AG04450 (cell line): ENCODE measurements around the gene TEX2. TPM values are rescaled to one million over a fixed set of nuclear protein-coding genes. Genes with fewer than 3 reads are reported as not detected.
A peak's percentile ranks its signal among the peaks of the same experiment; 100 is the strongest.

Experiments
- CTCF ChIA-PET: fragments of 300-600, 350-600 bp; formaldehyde crosslinking; extraction: SDS; loops from one replicate; lab custom pipeline; 2022; ENCODE audit warnings: antibody characterized with exemption, inconsistent platforms; lab: Charles Lee
- POLR2A ChIA-PET: fragments of 350-600 bp; formaldehyde crosslinking; extraction: SDS; loops from one replicate; lab custom pipeline; 2021; ENCODE audit warnings: antibody characterized with exemption, inconsistent platforms; lab: Yijun Ruan, JAX
- DNase-seq: peaks from one replicate; pipeline ENCODE4 v3.0.0-alpha.2; 2011; ENCODE audit warnings: low read depth, low spot score
- H3K27ac ChIP-seq: one replicate; pipeline ENCODE4 v1.5.1; 2012; ENCODE audit warnings: low read depth, low read length, control low read depth
- H3K27me3 ChIP-seq: one replicate; pipeline ENCODE4 v1.6.0; 2012; ENCODE audit warnings: low read length; ENCODE audit not compliant: control insufficient read depth, insufficient read depth
- H3K4me3 ChIP-seq: 2 replicates; pipeline ENCODE4 v1.5.1; 2011; ENCODE audit warnings: mild to moderate bottlenecking, low read depth, low read length, control low read depth
- H3K9me3 ChIP-seq: 2 replicates; pipeline ENCODE4 v1.5.1; 2012; ENCODE audit warnings: low read length; ENCODE audit not compliant: control insufficient read depth, insufficient read depth
- CTCF ChIP-seq: IDR thresholded peaks from 2 replicates; pipeline ENCODE4 v1.5.1; 2011; ENCODE audit warnings: low read depth, low read length, control low read depth, inconsistent platforms
- polyA plus RNA-seq: library from polyadenylated mRNA; depleted of rRNA; stranded (reverse); fragments of >200 nt; gene quantifications from 2 replicates; pipeline ENCODE4 v1.2.3, GENCODE V29; 2011; rRNA removed
- small RNA-seq: library from RNA; depleted of rRNA; stranded (forward); fragments of <200 nt; gene quantifications from one replicate; pipeline ENCODE3, GENCODE V24; 2012; ENCODE audit warnings: low read depth; ENCODE audit not compliant: insufficient read length

Gene TEX2
- polyA plus RNA-seq, 1 experiment, result 27.9 TPM

GRCh38 chr17:64099543-64099942 lies 163.5 kb downstream of the TEX2 start:
- no peak for TF ChIP-seq CTCF
- no peak for DNase-seq
- ChIA-PET CTCF (interaction anchor here (0.6 to 1.4 kb wide), 2 partner anchors 34 to 1688 kb away, joined by 3 to 7 read pairs; no protein-coding TSS in a partner anchor), POLR2A (no interaction called here)
- no peaks in the 10 kb centered on the region for H3K27me3 ChIP-seq
- no peak overlapping the region for H3K27ac ChIP-seq
- H3K4me3 ChIP-seq, result no peak overlapping the region
- H3K9me3 ChIP-seq, result no peaks in the 10 kb centered on the region

Small RNA genes lying within 50 kb of the gene (small RNA-seq; reads per million reads assigned to genes)
- 779 reads per million, percentile 95 among the genes with 10 or more reads in this experiment for gene SNORD104

Other genes starting within 250 kb of the TEX2 start
- 0.16 and 0.52 TPM in 2 replicates for gene ICAM2, start 242.6 kb downstream of the TEX2 start, polyA plus RNA-seq
- 4.5 and 4.7 TPM in 2 replicates for gene ERN1, start 133.1 kb downstream of the TEX2 start, polyA plus RNA-seq
- 0.01 TPM in 1 of 2 replicates, not detected in the other for gene PECAM1, start 127.6 kb upstream of the TEX2 start, polyA plus RNA-seq
- gene MILR1, start 185.9 kb upstream of the TEX2 start, polyA plus RNA-seq, result 5.1 and 5.4 TPM in 2 replicates
- gene POLG2, start 233.8 kb upstream of the TEX2 start, polyA plus RNA-seq, result 6.6 and 9.2 TPM in 2 replicates
- gene DDX5, start 243.0 kb upstream of the TEX2 start, polyA plus RNA-seq, result 722 and 915 TPM in 2 replicates
- gene CEP95, start 243.7 kb upstream of the TEX2 start, polyA plus RNA-seq, result 18.6 and 29.8 TPM in 2 replicates